SK-N-SH (cell line): ENCODE measurements around the gene COX4I1.

ENCODE experiments used
- CTCF ChIP-seq: fragments of 200-600 bp; sonication (generic); IDR thresholded peaks from 2 replicates; pipeline ENCODE4 v1.6.1; 2017; ENCODE audit warnings: antibody characterized with exemption, mild to moderate bottlenecking, moderate library complexity
- EP300 ChIP-seq, 2 experiments: IDR thresholded peaks; 2 replicates each; pipeline versions ENCODE4 v1.4.0 to v1.6.1; 2012; ENCODE audit warnings: borderline replicate concordance in 1 of 2, low read depth in 1 of 2, low read length in 1 of 2
- MXI1 ChIP-seq: IDR thresholded peaks from 2 replicates; pipeline ENCODE4 v1.6.1; 2012; ENCODE audit warnings: mild to moderate bottlenecking, low read depth, low read length, improper control_type of control experiment
- NFIC ChIP-seq: IDR thresholded peaks from 2 replicates; pipeline ENCODE4 v1.4.0; 2012; ENCODE audit warnings: borderline replicate concordance
- TEAD4 ChIP-seq: IDR thresholded peaks from 2 replicates; pipeline ENCODE4 v1.4.0; 2012; ENCODE audit warnings: mild to moderate bottlenecking, borderline replicate concordance; ENCODE audit not compliant: insufficient read depth

- TF ChIP-seq TEAD4 (no peak), CTCF (no peak), MXI1 (no peak), NFIC (no peak), EP300 (IDR thresholded peaks at IDR 0.05; ENCODE audit: borderline replicate concordance in 1 of 2, low read depth in 1 of 2, low read length in 1 of 2) (no peak)
These were observed 4.8 kb upstream of the COX4I1 start for GRCh38 chr16:85794696-85795095.
